GM21526 (cell line): ENCODE measurements around the gene LCE6A.
A peak's percentile ranks its signal among the peaks of the same experiment; 100 is the strongest.

Experiments
- ATAC-seq: cut with Tn5 transposase; IDR thresholded peaks from one replicate; pipeline ENCODE4 v1.9.1; 2021; ENCODE audit warnings: moderate library complexity; ENCODE audit not compliant: unreplicated experiment, low FRiP score

LCE6A gene

DNA sequence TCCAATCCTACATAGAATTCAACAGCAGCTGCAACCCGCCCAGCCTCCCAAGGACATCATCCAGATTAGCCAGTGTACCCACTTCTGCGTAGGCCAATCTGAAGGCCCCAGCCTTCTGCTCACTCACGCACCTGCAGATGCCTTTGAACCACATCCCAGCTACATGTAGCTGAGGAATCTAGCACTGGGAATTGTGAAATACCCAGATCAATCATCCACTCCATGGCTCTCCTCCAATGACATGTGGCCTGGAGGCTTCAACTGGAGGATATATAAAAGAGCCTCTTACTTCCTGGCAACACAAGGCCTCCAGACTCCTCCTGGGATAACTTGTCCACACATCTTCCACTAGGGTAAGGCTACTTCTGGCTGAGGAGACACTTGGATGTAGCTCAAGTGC lies at the start of gene LCE6A:
Gene LCE6A, plus strand, starts transcription at position 301 of the 400 bp plus-strand sequence. CDS start 665 bp downstream, outside the sequence.
- ATAC-seq, result no peak

- ATAC-seq, result no peak
Observed at GRCh38 chr1:152795686-152796085, 47.0 kb upstream of the LCE6A start.

- ATAC-seq, result no peak
Observed at GRCh38 chr1:152796421-152796820, 46.2 kb upstream of the LCE6A start, which contains the start of gene LCE1D. LCE1D (plus strand) TSS chr1:152796721; CDS start chr1:152797795, 1,074 bp downstream.

DNA sequence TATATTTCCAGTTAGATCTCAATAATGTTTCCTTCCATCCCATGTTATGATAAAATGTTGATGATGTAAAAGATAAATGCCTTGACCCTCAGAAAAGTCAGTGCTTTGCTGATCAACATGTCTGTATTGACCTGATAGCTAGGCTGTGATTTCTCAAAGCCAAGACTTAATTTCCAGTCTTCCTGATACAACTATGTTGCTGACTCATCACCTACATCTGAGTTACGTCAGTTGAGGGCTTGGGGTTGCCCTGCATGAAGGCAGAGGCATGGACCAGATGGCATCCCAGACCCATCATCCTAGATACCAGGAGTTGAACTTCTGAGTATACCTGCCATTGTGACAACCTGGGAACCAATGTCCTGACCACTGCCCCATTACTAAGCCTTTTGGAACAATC lies 41.3 kb upstream of the LCE6A start:
- ATAC-seq, result no peak

DNA sequence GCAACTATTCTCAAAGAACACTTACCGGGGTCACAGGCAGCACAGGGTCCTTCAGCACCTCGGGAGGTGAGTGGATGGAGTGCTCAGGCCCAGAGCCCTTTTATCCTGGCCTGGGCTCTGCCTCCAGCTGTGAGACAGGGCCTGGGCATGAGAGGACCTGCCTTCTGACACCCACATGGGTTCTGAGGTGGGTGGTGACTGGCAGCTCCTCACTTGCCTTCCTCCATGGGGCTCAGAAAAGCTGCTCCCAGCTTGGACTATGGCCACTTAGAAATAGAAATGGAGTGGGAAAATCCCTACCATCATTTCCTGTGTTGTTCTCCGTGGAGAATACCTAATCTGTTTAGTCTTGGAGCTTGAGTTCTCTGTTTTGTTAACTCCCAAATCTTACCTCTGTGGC lies 36.1 kb upstream of the LCE6A start, which contains the start of gene LCE1C:
Gene LCE1C, minus strand, starts transcription at position 76 of the 400 bp plus-strand sequence. CDS start 1,173 bp downstream, outside the sequence.
- no peak for ATAC-seq

- ATAC-seq, result no peak
Observed at GRCh38 chr1:152811050-152811449, 31.6 kb upstream of the LCE6A start.

DNA sequence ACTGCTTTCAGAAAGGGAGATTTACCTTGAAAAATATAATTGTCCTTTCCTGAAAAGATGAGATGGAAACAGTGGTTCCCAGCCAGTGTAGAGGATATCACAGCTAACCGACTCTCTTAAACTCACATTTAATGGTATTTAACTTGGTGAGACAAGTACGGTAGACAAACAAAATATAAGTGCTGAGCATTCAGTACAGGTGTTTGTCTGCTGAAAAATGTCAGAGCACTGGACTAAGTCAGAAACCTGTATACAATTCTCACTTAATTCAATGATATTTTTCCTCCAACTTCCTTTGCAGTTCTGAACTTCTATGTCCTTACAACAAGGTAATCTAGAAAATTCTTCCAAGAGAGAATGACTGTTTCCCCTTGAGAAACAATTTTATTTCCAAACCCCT lies 31.0 kb upstream of the LCE6A start, which contains the start of gene LCE1B:
Gene LCE1B, plus strand, starts transcription at position 301 of the 400 bp plus-strand sequence. CDS start 476 bp downstream, outside the sequence.
- ATAC-seq, result no peak

DNA sequence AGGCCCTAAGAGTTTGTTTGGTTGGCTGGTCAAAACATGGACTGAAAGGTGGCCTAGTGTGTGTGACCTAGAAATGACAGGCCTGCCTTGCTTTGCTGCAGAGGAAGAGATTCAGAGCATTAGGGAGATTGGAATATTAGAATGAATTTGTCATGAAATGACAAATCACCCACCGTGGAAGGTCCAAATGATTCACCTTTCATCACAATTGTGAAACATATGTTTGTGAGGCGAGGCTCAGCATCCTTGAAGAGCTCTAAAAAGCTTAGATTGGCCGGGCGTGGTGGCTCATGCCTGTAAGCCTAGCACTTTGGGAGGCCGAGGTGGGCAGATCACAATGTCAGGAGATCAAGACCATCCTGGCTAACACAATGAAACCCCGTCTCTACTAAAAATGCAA lies 25.3 kb upstream of the LCE6A start:
- ATAC-seq, result no peak

- no peak for ATAC-seq
Observed at GRCh38 chr1:152823294-152823693, 19.4 kb upstream of the LCE6A start.

GRCh38 chr1:152824964-152825363 lies 17.7 kb upstream of the LCE6A start:
- ATAC-seq, result no peak

GRCh38 chr1:152827173-152827572 lies 15.5 kb upstream of the LCE6A start, which contains the start of gene LCE1A:
LCE1A (plus strand) TSS chr1:152827473; CDS start chr1:152827473, 0 bp downstream.
- ATAC-seq, result no peak

DNA sequence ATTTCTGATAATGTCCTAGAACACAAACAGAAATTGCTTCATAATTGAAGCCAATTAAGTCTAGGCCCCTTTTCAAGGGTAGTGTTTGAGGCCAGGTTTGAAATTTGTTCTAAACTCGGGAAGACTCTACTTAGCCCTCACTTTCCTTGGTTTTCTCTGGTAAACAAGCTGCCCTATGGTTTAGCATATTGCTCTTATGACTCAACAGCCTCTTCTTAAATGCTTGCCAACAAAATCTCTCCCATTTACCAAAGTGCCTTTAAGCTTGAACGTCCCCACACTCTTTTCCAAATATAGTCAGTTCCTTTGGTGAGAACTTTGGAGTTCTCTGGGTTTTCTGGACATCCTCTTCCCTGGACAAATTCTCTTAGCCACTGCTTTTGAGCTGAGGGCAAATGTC lies 5.8 kb upstream of the LCE6A start:
- no peak for ATAC-seq

GRCh38 chr1:152855661-152856060 lies 13.0 kb downstream of the LCE6A start:
- no peak for ATAC-seq

DNA sequence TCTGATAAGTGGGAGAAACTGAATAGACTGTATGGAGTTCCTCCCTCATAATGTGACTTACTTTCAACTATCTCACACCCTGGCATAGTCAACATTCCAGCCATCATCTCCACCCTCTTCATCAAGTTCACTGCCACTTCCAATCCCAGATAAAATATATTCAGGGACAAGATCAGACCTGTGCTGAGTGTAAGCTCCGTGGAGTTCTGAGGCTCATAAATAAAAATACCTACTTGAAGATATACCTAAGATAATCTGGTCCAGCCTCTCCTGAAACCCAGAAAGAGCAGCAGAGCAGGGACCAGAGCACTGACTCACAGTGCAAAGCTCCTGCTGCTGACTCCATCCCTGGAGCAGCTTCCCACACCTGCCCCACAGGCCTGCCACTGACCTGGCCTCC lies 15.4 kb downstream of the LCE6A start:
- no peak for ATAC-seq

DNA sequence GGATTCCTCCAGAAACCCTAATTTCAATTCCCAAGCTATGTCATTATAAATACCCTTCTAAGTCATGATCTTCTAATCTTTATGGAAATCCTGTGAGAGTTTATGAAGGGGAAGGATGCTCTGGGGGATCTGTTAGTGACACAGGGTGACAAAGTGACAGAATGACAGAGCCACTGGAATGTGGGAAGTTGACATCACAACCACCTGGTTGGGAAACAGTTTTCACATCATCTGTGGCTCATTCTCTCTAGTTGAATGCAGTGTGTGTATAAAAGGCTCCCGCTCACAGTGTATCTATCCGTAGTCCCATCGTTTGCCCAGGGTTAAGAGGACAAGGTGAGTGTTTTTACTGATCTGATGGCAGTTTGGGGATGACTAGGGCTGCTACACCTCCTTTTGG lies 17.0 kb downstream of the LCE6A start, which contains the start of gene LCE7A:
Gene LCE7A, plus strand, starts transcription at position 301 of the 400 bp plus-strand sequence. CDS start 702 bp downstream, outside the sequence.
- no peak for ATAC-seq

DNA sequence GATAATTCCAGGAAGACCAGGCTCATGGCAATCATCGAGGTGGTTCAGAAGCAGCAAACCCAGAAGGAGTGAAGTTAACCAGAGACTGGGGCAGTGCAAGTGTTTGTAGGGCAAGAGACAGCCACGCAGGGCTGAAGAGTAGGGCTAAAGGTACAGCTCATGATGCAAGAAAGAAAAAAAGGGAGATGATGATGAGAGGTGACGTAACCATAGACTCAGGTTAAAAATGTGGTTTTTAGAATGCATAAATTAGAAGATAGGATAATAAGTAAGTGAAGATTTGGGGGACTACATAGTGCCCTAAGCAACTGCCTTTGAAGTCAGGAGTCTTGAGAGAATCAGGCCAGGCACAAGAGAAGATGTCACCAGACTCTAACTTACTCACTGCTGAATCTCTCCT lies 17.5 kb downstream of the LCE6A start:
- ATAC-seq, result no peak

GRCh38 chr1:152861374-152861773 lies 18.7 kb downstream of the LCE6A start:
- no peak for ATAC-seq

GRCh38 chr1:152864443-152864842 lies 21.8 kb downstream of the LCE6A start:
- no peak for ATAC-seq

- no peak for ATAC-seq
Observed at GRCh38 chr1:152866321-152866720, 23.7 kb downstream of the LCE6A start.

GRCh38 chr1:152869808-152870419 lies 27.3 kb downstream of the LCE6A start:
- ATAC-seq, result peak; percentile 63

DNA sequence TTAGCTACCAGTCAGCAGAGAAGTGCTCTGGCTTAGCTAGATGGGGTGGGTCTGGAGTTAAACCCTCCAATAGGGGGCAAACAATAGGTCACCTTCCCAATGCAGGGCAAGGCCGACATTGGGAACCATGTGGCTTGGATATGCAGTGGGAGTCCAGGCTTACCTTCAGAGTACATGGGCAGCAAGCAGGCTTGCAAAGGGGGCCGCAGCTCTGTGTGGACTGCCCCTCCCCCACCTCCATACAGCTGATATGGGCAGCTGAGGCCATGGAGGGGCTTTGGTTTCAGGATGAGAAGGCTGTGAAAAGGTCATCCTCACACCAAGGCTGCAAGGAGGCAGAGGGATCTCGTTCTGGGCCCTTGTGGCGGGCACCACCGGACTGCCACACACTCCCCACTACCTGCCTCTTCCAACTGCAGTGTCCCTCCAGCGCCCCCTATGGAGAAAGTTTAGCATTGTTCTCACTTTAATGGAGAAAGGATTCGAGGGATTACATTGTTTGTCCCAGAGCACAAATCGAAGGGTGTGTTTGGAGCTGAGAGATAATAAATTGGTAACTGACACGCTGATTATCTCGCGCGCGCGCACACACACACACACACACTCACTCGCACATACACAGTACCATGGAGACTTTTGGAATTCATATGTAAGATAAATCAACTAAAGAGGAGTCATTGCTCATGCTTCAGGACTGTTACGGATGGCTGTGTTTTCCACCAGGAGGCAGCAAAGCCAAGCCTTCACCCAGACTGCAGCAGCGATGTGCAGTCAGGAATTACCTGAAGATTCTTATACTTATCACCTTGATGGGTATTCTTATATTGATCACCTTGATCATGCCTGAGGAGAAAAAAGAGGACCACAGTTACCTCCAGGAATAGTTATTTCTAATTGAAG lies 28.4 kb downstream of the LCE6A start:
- no peak for ATAC-seq
